ENCODE measurements around the gene RANBP1.
"Not testable (repeated sequence)": the region's sequence is repeated elsewhere in the genome, so short reads cannot be mapped to it uniquely, and the experiment has no call there.

Gene RANBP1

GRCh38 chr22:20115691-20116375, at the start of gene RANBP1:
RANBP1 (plus strand) TSS chr22:20116104; CDS start chr22:20116185, 81 bp downstream.
- no peak for DNase-seq (ENCODE audit: low spot score)

- no peak for DNase-seq (ENCODE audit: low spot score)
These were observed 49.1 kb upstream of the RANBP1 start for GRCh38 chr22:20066617-20067383.

GRCh38 chr22:20067384-20067682, 48.6 kb upstream of the RANBP1 start:
- DNase-seq (ENCODE audit: low spot score): not testable (repeated sequence)

- DNase-seq (ENCODE audit: low spot score): no peak
These were observed 47.3 kb upstream of the RANBP1 start for GRCh38 chr22:20068640-20069039.

GRCh38 chr22:20069331-20070042, 46.4 kb upstream of the RANBP1 start:
- no peak for DNase-seq (ENCODE audit: low spot score)

GRCh38 chr22:20071524-20071972, 44.4 kb upstream of the RANBP1 start:
- no peak for DNase-seq (ENCODE audit: low spot score)

- no peak for DNase-seq (ENCODE audit: low spot score)
These were observed 39.2 kb upstream of the RANBP1 start for GRCh38 chr22:20076627-20077172.

GRCh38 chr22:20079745-20080444, 36.0 kb upstream of the RANBP1 start, which contains the start of gene DGCR8:
DGCR8 (plus strand) TSS chr22:20080241; CDS start chr22:20085964, 5,723 bp downstream.
- peak; percentile 63 for DNase-seq (ENCODE audit: low spot score)

GRCh38 chr22:20080445-20080775, 35.5 kb upstream of the RANBP1 start:
- DNase-seq (ENCODE audit: low spot score): peak; percentile 65

GRCh38 chr22:20080776-20081654, 34.9 kb upstream of the RANBP1 start:
- DNase-seq (ENCODE audit: low spot score): peak; percentile 21

GRCh38 chr22:20083157-20083890, 32.6 kb upstream of the RANBP1 start:
- no peak for DNase-seq (ENCODE audit: low spot score)

GRCh38 chr22:20083891-20084546, 31.9 kb upstream of the RANBP1 start:
- no peak for DNase-seq (ENCODE audit: low spot score)

GRCh38 chr22:20084547-20085413, 31.1 kb upstream of the RANBP1 start:
- DNase-seq (ENCODE audit: low spot score): no peak

- no peak for DNase-seq (ENCODE audit: low spot score)
These were observed 30.3 kb upstream of the RANBP1 start for GRCh38 chr22:20085651-20086050.

GRCh38 chr22:20086101-20086599, 29.8 kb upstream of the RANBP1 start:
- DNase-seq (ENCODE audit: low spot score): no peak

GRCh38 chr22:20086763-20087162, 29.1 kb upstream of the RANBP1 start:
- DNase-seq (ENCODE audit: low spot score): no peak

GRCh38 chr22:20087319-20088262, 28.3 kb upstream of the RANBP1 start:
- DNase-seq (ENCODE audit: low spot score): no peak

Measured in activated CD4-positive, alpha-beta T cell treated with anti-CD3 and anti-CD28 coated beads, Interleukin-2, Interleukin-4, amounts not matched to agents 100 ng/mL and 50 ng/mL, durations not matched to agents 16 hours and 8 hours (primary cell).